H1 (cell line): ENCODE results near the gene PGAP3. TPM values are rescaled to one million over a fixed set of nuclear protein-coding genes. Genes with fewer than 3 reads are reported as not detected.

Experiments
- ASH2L ChIP-seq: fragments of 200-600, 300-600 bp; sonication (generic); IDR thresholded peaks from one replicate; pipeline ENCODE4 v1.7.1; 2017; ENCODE audit warnings: low read length
- BACH1 ChIP-seq: IDR thresholded peaks from 2 replicates; pipeline ENCODE4 v1.6.1; 2012; ENCODE audit warnings: low read length, improper control_type of control experiment
- BRCA1 ChIP-seq: IDR thresholded peaks from 2 replicates; pipeline ENCODE4 v1.6.1; 2012; ENCODE audit warnings: low read depth, low read length, improper control_type of control experiment
- CBX8 ChIP-seq: fragments of 300-800, 300-1000 bp; sonication (generic); IDR thresholded peaks from 2 replicates; pipeline ENCODE4 v1.7.1; 2016; ENCODE audit warnings: low read depth, low read length, borderline replicate concordance
- CHD1 ChIP-seq: IDR thresholded peaks from 2 replicates; pipeline ENCODE4 v1.6.1; 2012; ENCODE audit warnings: low read depth, low read length, improper control_type of control experiment
- CREB1 ChIP-seq: IDR thresholded peaks from 2 replicates; pipeline ENCODE4 v1.6.1; 2012; ENCODE audit warnings: inconsistent platforms
- EP300 ChIP-seq, 2 experiments: IDR thresholded peaks; 1 replicate in 1 of 2; 2 replicates in 1 of 2; pipeline ENCODE4 v1.6.1; 2011 to 2012; ENCODE audit warnings: low read depth in 2 of 2, low read length in 2 of 2, mild to moderate bottlenecking in 2 of 2, borderline replicate concordance in 1 of 2, inconsistent platforms in 1 of 2, moderate library complexity in 1 of 2
- HDAC2 ChIP-seq, 2 experiments: fragments of 300-600 bp in 1 of 2; sonication (generic) in 1 of 2; IDR thresholded peaks; 2 replicates each; pipeline ENCODE4 v1.6.1; 2011 to 2012; ENCODE audit warnings: low read depth in 2 of 2, low read length in 2 of 2, mild to moderate bottlenecking in 2 of 2, moderate library complexity in 2 of 2, borderline replicate concordance in 1 of 2, inconsistent platforms in 1 of 2
- HDAC6 ChIP-seq: IDR thresholded peaks from one replicate; pipeline ENCODE4 v1.7.1; 2012; ENCODE audit warnings: low read depth, mild to moderate bottlenecking, inconsistent platforms, low read length, moderate library complexity
- JUN ChIP-seq: IDR thresholded peaks from 2 replicates; pipeline ENCODE4 v1.6.1; 2011; ENCODE audit warnings: low read depth, mild to moderate bottlenecking, improper control_type of control experiment, low read length
- JUND ChIP-seq: IDR thresholded peaks from 2 replicates; pipeline ENCODE4 v1.6.1; 2011; ENCODE audit warnings: mild to moderate bottlenecking, improper control_type of control experiment, low read length
- KDM1A ChIP-seq: fragments of 200-600, 300-600 bp; sonication (generic); IDR thresholded peaks from 2 replicates; pipeline ENCODE4 v1.7.1; 2016; ENCODE audit warnings: mild to moderate bottlenecking, low read length, borderline replicate concordance
- MAX ChIP-seq: IDR thresholded peaks from 2 replicates; pipeline ENCODE4 v1.6.1; 2012; ENCODE audit warnings: inconsistent platforms
- PHF8 ChIP-seq: fragments of 200-600 bp; sonication (generic); conservative IDR thresholded peaks from 2 replicates; pipeline ENCODE4 v1.7.1; 2012; ENCODE audit warnings: low read depth, mild to moderate bottlenecking, inconsistent platforms, low read length, moderate library complexity
- POLR2AphosphoS5 ChIP-seq: IDR thresholded peaks from 2 replicates; pipeline ENCODE4 v1.6.1; 2011; ENCODE audit warnings: low read depth, low read length
- POU5F1 ChIP-seq: IDR thresholded peaks from 2 replicates; pipeline ENCODE4 v1.6.1; 2011; ENCODE audit warnings: low read depth, mild to moderate bottlenecking, low read length, moderate library complexity
- RNF2 ChIP-seq: fragments of 200-900, 300-1000 bp; sonication (generic); IDR thresholded peaks from 2 replicates; pipeline ENCODE4 v1.7.1; 2016; ENCODE audit warnings: borderline replicate concordance, low read depth, mild to moderate bottlenecking, antibody characterized with exemption, low read length; ENCODE audit not compliant: poor library complexity, severe bottlenecking; ENCODE audit errors: missing control alignments
- SIN3A ChIP-seq, 2 experiments: IDR thresholded peaks in 1 of 2; conservative IDR thresholded peaks in 1 of 2; 2 replicates each; pipeline ENCODE4 v1.6.1; 2011 to 2012; ENCODE audit warnings: low read length in 2 of 2, improper control_type of control experiment in 1 of 2, low read depth in 1 of 2, mild to moderate bottlenecking in 1 of 2
- SIX5 ChIP-seq: IDR thresholded peaks from 2 replicates; pipeline ENCODE4 v1.6.1; 2011; ENCODE audit warnings: mild to moderate bottlenecking, low read depth, low read length
- SP2 ChIP-seq: IDR thresholded peaks from 2 replicates; pipeline ENCODE4 v1.6.1; 2012; ENCODE audit warnings: mild to moderate bottlenecking, low read length, inconsistent platforms
- SP4 ChIP-seq: IDR thresholded peaks from 2 replicates; pipeline ENCODE4 v1.6.1; 2012; ENCODE audit warnings: low read length, inconsistent platforms
- SRF ChIP-seq: IDR thresholded peaks from 2 replicates; pipeline ENCODE4 v1.6.1; 2011; ENCODE audit warnings: mild to moderate bottlenecking, low read depth, low read length, moderate library complexity
- TBP ChIP-seq: IDR thresholded peaks from 2 replicates; pipeline ENCODE4 v1.6.1; 2011; ENCODE audit warnings: low read depth, low read length, improper control_type of control experiment
- ZNF274 ChIP-seq: IDR thresholded peaks from 2 replicates; pipeline ENCODE4 v1.7.0; 2012; ENCODE audit warnings: low read length, borderline replicate concordance; ENCODE audit errors: extremely low read depth
- polyA plus RNA-seq, 7 experiments: library from polyadenylated mRNA; depleted of rRNA in 3 of 7; stranded (reverse) in 5 of 7; unstranded in 2 of 7; fragments of >200 nt in 5 of 7; fragments of 200-250 nt in 2 of 7; gene quantifications; 1 replicate in 5 of 7; 2 replicates in 1 of 7; 4 replicates in 1 of 7; pipeline versions ENCODE4 v1.2.1 to v1.2.3, GENCODE V29; 2011 to 2013; ENCODE audit warnings: missing spikeins in 2 of 7, mixed read lengths in 2 of 7
- total RNA-seq: library from RNA; stranded (reverse); fragmentation: NEBNext Ultra II Directional; extraction: Animal tissue kit (Norgen Biotek cat#: 25700); gene quantifications from 2 replicates; pipeline ENCODE4 v1.2.1, GENCODE V29; 2021

PGAP3 gene
- total and polyA plus RNA-seq, 2 of the 8 experiments (the other 6 are each of a cell fraction or from before 2014, with no cell fraction given), result 21.0 to 30.7 TPM

DNA sequence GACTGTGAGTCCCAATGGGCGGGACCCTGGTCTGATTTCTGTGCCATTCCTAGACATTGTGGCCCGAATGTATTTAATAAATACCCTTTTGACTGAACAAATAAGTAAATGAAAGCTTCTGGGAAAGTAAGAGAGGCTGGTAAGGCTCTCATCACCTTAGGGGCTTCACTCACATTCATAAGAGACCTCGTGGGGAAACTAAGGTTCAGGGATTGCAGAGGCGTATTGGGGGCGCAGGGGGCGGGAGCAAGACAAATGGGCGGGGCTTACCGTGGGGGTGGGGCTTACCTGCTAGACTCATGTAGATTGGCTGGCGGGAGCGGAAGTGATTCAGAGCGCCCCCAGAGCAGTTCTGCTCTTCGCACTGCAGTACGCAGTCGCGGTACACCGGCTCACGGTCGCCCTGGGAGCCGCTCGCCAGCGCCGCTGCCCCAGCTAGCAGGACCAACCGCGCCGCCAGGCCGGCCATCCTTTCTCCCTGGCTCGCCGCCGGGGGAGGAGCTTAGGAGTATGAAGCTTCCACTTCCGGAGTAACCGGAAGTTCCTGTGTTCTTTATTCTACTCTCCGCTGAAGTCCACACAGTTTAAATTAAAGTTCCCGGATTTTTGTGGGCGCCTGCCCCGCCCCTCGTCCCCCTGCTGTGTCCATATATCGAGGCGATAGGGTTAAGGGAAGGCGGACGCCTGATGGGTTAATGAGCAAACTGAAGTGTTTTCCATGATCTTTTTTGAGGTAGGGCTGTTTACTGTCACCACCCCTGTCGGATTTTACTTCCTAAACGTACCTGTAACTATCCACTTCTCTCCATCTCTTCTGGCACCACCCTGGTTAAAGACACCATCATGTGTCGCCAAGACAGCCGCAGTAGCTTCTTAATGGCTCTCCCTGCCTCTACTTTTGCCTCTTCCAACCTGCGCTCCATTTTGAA is at the start of gene PGAP3 (continued):
- TF ChIP-seq MAX (no peak; the same call in none of the 2 replicates), CREB1 (no peak), RNF2 (no peak), HDAC6 (no peak), BACH1 (no peak), HDAC2 (IDR thresholded peaks at IDR 0.05; ENCODE audit: borderline replicate concordance in 1 of 2, low read depth in 2 of 2, low read length in 2 of 2) (peak in 1 of 2 experiments; percentile 24; a peak in 1 of 4 replicates), JUND (no peak; the same call in 1 of the 2 replicates), POLR2AphosphoS5 (peak; percentile 87), SIN3A (conservative IDR thresholded peaks at IDR 0.05 in 1 of 2, IDR thresholded peaks at IDR 0.05 in 1 of 2; ENCODE audit: low read depth in 1 of 2, low read length in 2 of 2) (0 out of 4 replicates have a peak, but pooled peaks of 1 of the 2 experiments have one; percentile 27), SP2 (no peak), SRF (no peak), TBP (peak; percentile 81), EP300 (IDR thresholded peaks at IDR 0.05; ENCODE audit: borderline replicate concordance in 1 of 2, low read depth in 2 of 2, low read length in 2 of 2) (no peak), JUN (no peak), PHF8 (peak; percentile 80), CHD1 (peak; percentile 69), POU5F1 (no peak), SP4 (0 out of 2 replicates have a peak, but pooled peaks have one; percentile 16), ASH2L (peak; percentile 37), KDM1A (no peak), CBX8 (no peak), BRCA1 (no peak), ZNF274 (no peak), SIX5 (no peak)
